Adrenal gland (tissue), 12 donors: ENCODE measurements around the gene SBF2. TPM values are rescaled to one million over a fixed set of nuclear protein-coding genes. Genes with fewer than 3 reads are reported as not detected.

ENCODE experiments used
- DNase-seq, 7 donors: peaks; one replicate each; pipeline ENCODE4 v3.0.0-alpha.2; 2019 to 2020
- H3K27ac ChIP-seq, 5 donors: fragments of 200-600 bp; sonication (generic) in 4 of 5; 1 replicate in 3 of 5; 2 replicates in 2 of 5; pipeline versions ENCODE4 v1.5.1 to v1.8.0; 2016 to 2020; ENCODE audit warnings: mild to moderate bottlenecking in 1 of 5
- H3K27me3 ChIP-seq: fragments of 200-600 bp; 2 replicates; pipeline ENCODE4 v1.8.0; 2021
- H3K36me3 ChIP-seq, 2 donors: fragments of 200-600 bp; replicated peaks in 1 of 2; 1 replicate in 1 of 2; 2 replicates in 1 of 2; pipeline versions ENCODE4 v1.5.1 to v1.8.0; 2018 to 2022
- H3K4me1 ChIP-seq, 2 donors: fragments of 200-600 bp; replicated peaks in 1 of 2; 1 replicate in 1 of 2; 2 replicates in 1 of 2; pipeline versions ENCODE4 v1.5.1 to v1.8.0; 2018 to 2021
- H3K4me3 ChIP-seq, 4 donors: fragments of 200-600 bp; sonication (generic) in 3 of 4; one replicate each; pipeline ENCODE4 v1.5.1; 2016 to 2018
- H3K9me3 ChIP-seq, 3 donors: fragments of 200-600 bp; sonication (generic) in 1 of 3; replicated peaks in 1 of 3; 1 replicate in 2 of 3; 2 replicates in 1 of 3; pipeline versions ENCODE4 v1.5.1 to v1.8.0; 2016 to 2021
- POLR2A ChIP-seq, 2 donors: fragments of 450-650 bp; IDR thresholded peaks; one replicate each; pipeline ENCODE4 v1.6.1; 2017; ENCODE audit warnings: antibody characterized with exemption in 2 of 2, mild to moderate bottlenecking in 2 of 2, moderate library complexity in 1 of 2
- WGBS, 4 donors: extraction: QIAGEN DNeasy Blood & Tissue Kit in 2 of 4; methylation state at CpG; one replicate each; pipeline versions ENCODE4 v1.1.5 to v1.1.7; 2013 to 2017; 5-methylcytosine and 5-hydroxymethylcytosine counted together
- intact Hi-C, 2 donors: fragments of 100-400 bp; cut with DNase I; formaldehyde crosslinking; loops; one replicate each; pipeline versions ENCODE4 v1.14.1 to v1.15.0; 2022 to 2023
- polyA plus RNA-seq, 3 donors: library from polyadenylated mRNA; stranded (reverse); fragments of 200-250 nt in 2 of 3; fragments of 350-450 nt in 1 of 3; fragmentation: Illumina TruSeq in 1 of 3; extraction: RNeasy Lipid Tissue Mini Kit (QIAGEN cat#74804) in 1 of 3; gene quantifications; one replicate each; pipeline ENCODE4 v1.2.3, GENCODE V29; 2013 to 2014
- total RNA-seq, 9 donors: library from RNA; depleted of rRNA in 4 of 9; stranded (reverse); fragments of >200 nt in 4 of 9; fragments of 120-200 nt in 1 of 9; fragmentation: NEBNext Ultra II Directional in 1 of 9; extraction: Animal tissue kit (Norgen Biotek cat#: 25700) in 1 of 9; gene quantifications; one replicate each; pipeline versions ENCODE4 v1.1.0 to v1.2.4, GENCODE V29; 2013 to 2023
- TF ChIP-seq, protein P1 (sequence below), 6 experiments: fragments of 450-650 bp in 4 of 6; fragments of 200-600 bp in 2 of 6; sonication (generic) in 1 of 6; IDR thresholded peaks; 1 replicate in 5 of 6; 2 replicates in 1 of 6; pipeline versions ENCODE4 v1.5.1 to v1.8.0; 2016 to 2021; ENCODE audit warnings: antibody characterized with exemption in 6 of 6, mild to moderate bottlenecking in 2 of 6, moderate library complexity in 1 of 6
- donor health status: healthy with polysubstance abuse.
- donor health status: Bipolar disorder and iron deficiency.
- donor health status: DM: yes; HTN: yes; CAD: no.
- donor health status: DM: no; HTN: no; CAD: no.
- donor health status: DM: no; HTN: no; CAD: no.
- donor health status: DM: yes; HTN: yes; CAD: no.

The SBF2 gene
- total and polyA plus RNA-seq, 12 donors, result 12.5 to 66.7 (median 38.0) TPM

GRCh38 chr11:9756878-9757277 lies 537.1 kb downstream of the SBF2 start:
- 94 to 99% (median 97%) methylated on average over 6 of the region's 6 CpGs for WGBS, 4 donors
- no peaks in the 10 kb centered on the region for H3K27me3 ChIP-seq
- TF ChIP-seq, protein P1, sequence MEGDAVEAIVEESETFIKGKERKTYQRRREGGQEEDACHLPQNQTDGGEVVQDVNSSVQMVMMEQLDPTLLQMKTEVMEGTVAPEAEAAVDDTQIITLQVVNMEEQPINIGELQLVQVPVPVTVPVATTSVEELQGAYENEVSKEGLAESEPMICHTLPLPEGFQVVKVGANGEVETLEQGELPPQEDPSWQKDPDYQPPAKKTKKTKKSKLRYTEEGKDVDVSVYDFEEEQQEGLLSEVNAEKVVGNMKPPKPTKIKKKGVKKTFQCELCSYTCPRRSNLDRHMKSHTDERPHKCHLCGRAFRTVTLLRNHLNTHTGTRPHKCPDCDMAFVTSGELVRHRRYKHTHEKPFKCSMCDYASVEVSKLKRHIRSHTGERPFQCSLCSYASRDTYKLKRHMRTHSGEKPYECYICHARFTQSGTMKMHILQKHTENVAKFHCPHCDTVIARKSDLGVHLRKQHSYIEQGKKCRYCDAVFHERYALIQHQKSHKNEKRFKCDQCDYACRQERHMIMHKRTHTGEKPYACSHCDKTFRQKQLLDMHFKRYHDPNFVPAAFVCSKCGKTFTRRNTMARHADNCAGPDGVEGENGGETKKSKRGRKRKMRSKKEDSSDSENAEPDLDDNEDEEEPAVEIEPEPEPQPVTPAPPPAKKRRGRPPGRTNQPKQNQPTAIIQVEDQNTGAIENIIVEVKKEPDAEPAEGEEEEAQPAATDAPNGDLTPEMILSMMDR (IDR thresholded peaks at IDR 0.05), result no peak
- TF ChIP-seq POLR2A (IDR thresholded peaks at IDR 0.05), result no peak
- no peak for DNase-seq
- H3K9me3 ChIP-seq, result no peaks in the 10 kb centered on the region
- no peak overlapping the region for H3K4me3 ChIP-seq
- intact Hi-C loops, result loop anchor here (5.0 to 10.0 kb wide), 3 partner anchors 142 to 548 kb away; partner anchors contain the start of gene ADM (in 1 of the 2)
- H3K4me1 ChIP-seq, result peaks cover 12 to 23% of the 10 kb centered on the region in 2 donors
- H3K27ac ChIP-seq, result no peak overlapping the region
- H3K36me3 ChIP-seq, result no peaks in the 10 kb centered on the region

DNA sequence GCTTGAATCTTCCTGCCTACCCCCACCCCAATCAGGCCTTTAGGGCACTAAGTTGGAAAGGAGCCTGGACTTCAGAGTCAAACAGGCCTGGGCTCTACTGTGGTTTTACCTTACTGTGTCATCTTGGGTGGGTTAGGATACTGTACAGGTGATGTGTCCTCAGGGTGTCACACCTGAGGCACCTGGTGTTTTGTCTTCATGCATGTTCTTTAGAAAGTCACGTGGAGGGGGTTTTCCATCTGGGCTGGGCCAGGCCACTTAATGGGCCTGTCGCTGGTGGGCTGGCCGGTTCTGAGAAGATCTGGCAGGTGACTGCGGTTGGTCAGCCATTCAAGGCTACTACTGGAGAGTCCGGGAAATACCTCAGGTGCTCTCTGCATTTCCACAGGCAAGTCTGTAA lies 537.6 kb downstream of the SBF2 start:
- intact Hi-C loops, result loop anchor here (5.0 to 10.0 kb wide), 3 partner anchors 142 to 548 kb away; partner anchors contain the start of gene ADM (in 1 of the 2)
- no peaks in the 10 kb centered on the region for H3K9me3 ChIP-seq
- no peaks in the 10 kb centered on the region for H3K27me3 ChIP-seq
- no peaks in the 10 kb centered on the region for H3K36me3 ChIP-seq
- peaks cover 12 to 23% of the 10 kb centered on the region in 2 donors for H3K4me1 ChIP-seq
- H3K27ac ChIP-seq, result no peak overlapping the region
- no peak for DNase-seq
- TF ChIP-seq, protein P1 (IDR thresholded peaks at IDR 0.05), result no peak
- WGBS, 4 donors, result 93 to 100% (median 97%) methylated on average over 1 to 5 of the region's 5 CpGs
- no peak overlapping the region for H3K4me3 ChIP-seq

DNA sequence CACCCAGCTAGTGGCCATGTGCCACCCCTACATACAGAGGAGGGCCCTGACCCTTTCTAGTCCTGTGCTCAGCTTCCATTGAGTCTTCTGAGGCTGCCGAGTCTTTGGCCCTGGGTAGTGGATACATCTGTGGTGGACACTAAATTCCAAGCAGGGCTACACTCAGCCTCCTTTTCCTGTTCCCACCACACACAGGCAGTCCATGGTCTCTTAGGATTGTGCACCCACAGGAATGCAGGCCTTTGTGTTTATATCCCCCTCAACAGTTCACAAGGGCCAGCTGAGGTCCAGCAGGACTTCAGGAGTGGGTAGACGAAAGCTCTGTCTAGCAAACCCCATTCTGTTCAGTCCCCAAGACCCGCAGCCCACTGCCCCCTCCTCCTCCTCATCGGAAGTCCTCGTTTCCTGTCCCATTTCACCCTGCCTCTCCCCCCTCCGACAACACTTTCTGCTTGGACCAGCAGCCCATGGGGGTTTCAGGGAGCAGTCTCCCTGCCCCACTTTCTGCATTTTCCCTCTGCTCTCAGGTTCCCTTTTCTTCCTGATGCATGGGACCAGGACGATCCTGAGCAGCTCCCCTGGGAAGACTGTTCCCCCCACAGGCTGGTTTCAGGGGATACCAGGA lies 538.3 kb downstream of the SBF2 start:
- TF ChIP-seq, protein P1 (IDR thresholded peaks at IDR 0.05), result no peak
- TF ChIP-seq POLR2A (IDR thresholded peaks at IDR 0.05), result no peak
- DNase-seq, result no peak
- WGBS, 4 donors, result 53 to 72% (median 58%) methylated on average over 7 of the region's 7 CpGs
- no peaks in the 10 kb centered on the region for H3K9me3 ChIP-seq
- no peaks in the 10 kb centered on the region for H3K36me3 ChIP-seq
- peaks cover 12 to 23% of the 10 kb centered on the region in 2 donors for H3K4me1 ChIP-seq
- intact Hi-C loops, result loop anchor here (5.0 to 10.0 kb wide), 3 partner anchors 141 to 549 kb away; partner anchors contain the start of gene ADM (in 1 of the 2)
- no peak overlapping the region for H3K27ac ChIP-seq
- H3K27me3 ChIP-seq, result no peaks in the 10 kb centered on the region
- H3K4me3 ChIP-seq, result no peak overlapping the region

DNA sequence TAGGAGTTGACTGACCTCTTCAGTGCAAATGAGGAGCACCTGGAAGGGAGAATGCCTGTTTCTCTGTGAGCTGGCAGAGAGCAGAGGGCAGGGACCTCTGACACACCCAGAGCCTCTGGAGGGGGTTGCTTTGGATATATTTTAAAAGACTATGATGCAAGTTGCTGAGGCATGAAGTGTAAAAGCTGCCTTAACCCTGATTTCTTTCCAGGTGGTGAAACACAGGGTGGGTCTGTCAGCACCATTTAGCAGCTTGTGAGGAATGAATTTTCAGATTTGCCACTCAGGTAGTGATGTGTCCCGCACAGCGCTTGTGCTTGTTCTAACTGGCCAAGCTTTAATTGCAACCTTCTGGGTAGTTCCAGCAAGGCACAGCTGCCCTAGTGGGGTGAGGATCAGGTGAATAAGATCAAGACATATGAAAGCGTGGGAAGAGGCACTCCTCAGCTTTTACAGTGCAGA lies 540.0 kb downstream of the SBF2 start:
- peaks cover 3 to 11% of the 10 kb centered on the region in 2 donors for H3K4me1 ChIP-seq
- WGBS, 4 donors, result 92 to 100% (median 96%) methylated on average over 3 of the region's 3 CpGs
- no peak for DNase-seq
- no peak for TF ChIP-seq POLR2A (IDR thresholded peaks at IDR 0.05)
- TF ChIP-seq, protein P1 (IDR thresholded peaks at IDR 0.05), result no peak
- no peak overlapping the region for H3K27ac ChIP-seq
- peaks cover 0 to 10% of the 10 kb centered on the region in 2 donors for H3K36me3 ChIP-seq
- intact Hi-C loops, result loop anchor here (10.0 kb wide), 2 partner anchors 139 to 551 kb away; partner anchors contain the start of gene ADM (in 1 of the 2)
- H3K9me3 ChIP-seq, result no peaks in the 10 kb centered on the region
- no peaks in the 10 kb centered on the region for H3K27me3 ChIP-seq
- H3K4me3 ChIP-seq, result no peak overlapping the region
